ENCODE data around the gene GCNT1.

DNA sequence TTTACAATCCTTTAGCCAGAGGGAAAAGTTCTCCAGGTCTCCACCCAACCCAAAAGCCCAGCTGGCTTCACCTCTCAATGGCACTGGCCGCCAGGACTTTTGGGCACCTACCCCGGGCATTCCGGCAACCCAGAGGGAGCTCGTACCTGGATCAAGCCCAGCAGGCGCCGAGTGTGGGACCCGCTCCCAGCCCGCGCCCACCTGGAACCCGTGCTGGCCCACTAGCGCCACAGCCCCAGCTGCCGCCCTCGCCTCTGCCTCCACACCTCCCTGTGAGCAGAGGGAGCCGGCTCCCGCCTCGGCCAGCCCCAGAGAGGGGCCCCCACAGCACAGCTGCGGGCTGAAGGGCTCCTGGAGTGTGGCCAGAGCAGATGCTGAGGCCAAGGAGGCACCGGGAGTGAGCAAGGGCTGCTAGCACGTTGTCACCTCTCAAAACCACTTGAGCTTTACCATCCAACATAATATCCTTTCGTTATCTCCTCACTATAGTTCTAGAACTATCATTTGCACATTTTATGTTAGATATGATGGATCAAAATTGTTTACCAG, 69.7 kb downstream of the GCNT1 start:
- TF ChIP-seq CTCF (conservative IDR thresholded peaks at IDR 0.05 in 1 of 2, IDR thresholded peaks at IDR 0.05 in 1 of 2; ENCODE audit: extremely low read depth in 1 of 2, insufficient read depth in 1 of 2, low read depth in 1 of 2, low read length in 2 of 2) (no peak), EZH2 (IDR thresholded peaks at IDR 0.05; ENCODE audit: borderline replicate concordance, low read length) (no peak)
